Caki2 (cell line): ENCODE results near the gene FILIP1. TPM values are rescaled to one million over a fixed set of nuclear protein-coding genes. Genes with fewer than 3 reads are reported as not detected.
"Not testable (repeated sequence)": the region's sequence is repeated elsewhere in the genome, so short reads cannot be mapped to it uniquely, and the experiment has no call there.

Experiments
- DNase-seq: peaks from one replicate; pipeline ENCODE4 v3.0.0-alpha.2; 2015; ENCODE audit warnings: low read depth
- in situ Hi-C: cut with HindIII; loops from 2 replicates; pipeline ENCODE4 v1.10.0; 2016; ENCODE audit warnings: low sequenced_read_pairs, low pct_unique_long_range_greater_than_20kb, mixed read lengths
- total RNA-seq: library from RNA; depleted of rRNA; stranded (reverse); fragments of >200 nt; shearing (Covaris generic); gene quantifications from 2 replicates; pipeline ENCODE4 v1.2.3, GENCODE V29; 2014; ENCODE audit warnings: low replicate concordance

Gene FILIP1
- total RNA-seq, 1 experiment from 2014 or later = 0.10 TPM

DNA sequence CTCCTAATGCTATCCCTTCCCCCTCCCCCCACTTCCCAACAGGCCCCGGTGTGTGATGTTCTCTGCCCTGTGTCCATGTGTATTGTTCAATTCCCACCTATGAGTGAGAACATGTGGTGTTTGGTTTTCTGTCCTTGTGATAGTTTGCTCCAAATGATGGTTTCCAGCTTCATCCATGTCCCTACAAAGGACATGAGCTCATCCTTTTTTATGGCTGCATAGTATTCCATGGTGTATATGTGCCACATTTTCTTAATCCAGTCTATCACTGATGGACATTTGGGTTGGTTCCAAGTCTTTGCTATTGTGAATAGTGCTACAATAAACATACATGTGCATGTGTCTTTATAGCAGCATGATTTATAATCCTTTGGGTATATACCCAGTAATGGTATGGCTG is 60.8 kb downstream of the FILIP1 start:
- DNase-seq, in situ Hi-C loops: not testable (repeated sequence)

DNA sequence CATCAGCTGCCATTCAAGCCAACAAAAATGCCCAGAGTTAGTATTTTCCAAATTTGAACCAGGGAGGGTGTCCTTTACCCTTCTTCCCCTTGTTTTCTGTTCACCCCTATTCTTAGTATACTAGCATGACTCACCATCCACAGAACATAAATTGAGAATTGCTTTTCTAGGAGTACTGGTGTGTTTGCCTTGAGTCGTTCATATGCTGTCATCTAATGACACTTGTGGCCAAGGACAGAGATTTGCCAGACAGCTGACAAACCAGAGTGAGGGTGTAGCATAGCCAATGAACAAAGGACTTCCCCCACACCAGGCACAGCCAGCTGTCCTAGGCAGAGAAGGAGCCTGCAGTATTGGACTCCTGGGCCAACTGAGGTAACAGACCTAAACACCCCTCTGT is 62.2 kb downstream of the FILIP1 start:
- DNase-seq = peak; percentile 41

DNA sequence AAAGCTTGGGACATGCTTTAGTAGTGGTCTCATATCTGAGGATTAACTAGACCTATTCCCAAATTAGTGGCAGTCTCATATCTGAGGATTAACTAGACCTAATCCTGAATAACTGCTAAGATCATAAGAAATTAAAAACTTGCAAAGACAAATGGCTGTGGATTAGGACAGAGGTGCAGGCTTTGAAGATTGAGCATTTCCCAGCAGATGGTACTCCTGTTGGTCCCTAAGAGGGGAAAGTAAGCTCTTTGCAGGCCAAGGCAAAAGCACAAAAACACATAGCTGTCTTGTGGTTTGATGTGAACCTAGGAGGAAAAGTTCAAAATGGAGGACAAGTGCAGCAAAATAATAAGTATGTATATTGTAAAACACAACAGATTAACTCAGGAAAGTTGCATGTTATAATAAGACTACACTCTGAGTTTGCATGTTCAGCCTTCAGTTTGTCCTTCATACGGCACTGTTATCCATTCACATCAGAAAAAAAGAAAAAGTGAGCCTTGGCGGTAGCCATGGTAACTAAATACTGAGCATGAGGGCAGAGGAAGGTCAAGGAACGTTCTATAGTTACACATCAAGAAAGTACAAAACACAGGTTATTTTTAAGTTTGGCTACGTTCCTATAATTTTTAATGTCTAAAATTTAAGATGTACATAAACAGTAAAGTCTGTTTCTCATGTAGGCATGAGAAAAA is 62.8 kb downstream of the FILIP1 start:
- in situ Hi-C loops = no loop called here
- no peak for DNase-seq

More for the DNA sequence above, 62.2 kb downstream of the FILIP1 start:
- in situ Hi-C loops = no loop called here

DNA sequence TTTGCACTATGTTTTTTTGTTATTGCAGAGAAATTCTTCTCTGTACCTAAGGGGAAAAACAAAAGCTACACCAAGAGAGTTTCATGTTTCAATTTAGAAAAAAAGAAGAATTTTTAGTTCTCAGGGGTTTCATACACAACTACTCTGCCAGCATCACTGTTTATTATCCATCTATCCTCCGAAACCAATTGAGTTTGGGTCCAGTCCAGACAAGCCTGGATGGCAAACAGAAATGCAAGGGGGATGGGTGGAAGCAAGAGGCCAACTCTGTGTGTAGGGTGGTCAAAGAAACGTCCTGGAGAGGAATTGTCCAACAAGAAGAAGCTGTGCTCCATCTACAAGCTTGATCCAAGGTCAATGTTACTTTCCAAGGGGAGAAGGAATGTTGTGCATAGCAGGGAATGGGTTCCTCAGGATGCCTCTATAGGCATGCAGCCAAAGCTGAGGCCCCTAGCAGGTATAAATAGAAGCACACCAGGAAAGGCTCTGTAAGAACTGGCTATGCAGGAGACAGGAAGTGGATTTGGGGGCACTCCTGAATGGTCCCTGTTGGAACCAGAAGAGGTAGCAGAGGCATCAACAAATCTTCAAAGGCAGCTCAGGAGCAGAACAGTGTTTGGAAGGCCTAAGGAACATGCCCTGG is 64.4 kb downstream of the FILIP1 start:
- DNase-seq = no peak
- in situ Hi-C loops = no loop called here

DNA sequence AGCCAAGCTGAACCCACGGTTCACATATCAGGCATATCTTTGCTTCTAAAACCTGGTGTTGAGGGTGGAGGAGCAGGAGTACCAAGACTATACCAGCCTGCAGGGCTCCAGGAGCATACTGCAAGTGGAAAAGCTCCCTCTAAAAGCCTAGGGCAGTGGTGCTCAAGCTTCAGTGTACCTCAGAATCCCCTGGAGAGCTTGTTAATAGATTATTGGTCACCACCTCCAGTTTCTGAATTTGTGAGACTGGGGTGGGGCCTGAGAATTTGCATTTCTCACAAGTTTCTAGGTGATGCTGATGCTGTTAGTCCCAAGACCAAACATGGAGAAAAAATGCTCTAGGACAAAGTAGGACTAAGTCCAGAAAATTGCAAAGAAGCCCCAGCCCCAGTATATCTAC is 65.4 kb downstream of the FILIP1 start:
- DNase-seq = no peak
- in situ Hi-C loops = no loop called here

DNA sequence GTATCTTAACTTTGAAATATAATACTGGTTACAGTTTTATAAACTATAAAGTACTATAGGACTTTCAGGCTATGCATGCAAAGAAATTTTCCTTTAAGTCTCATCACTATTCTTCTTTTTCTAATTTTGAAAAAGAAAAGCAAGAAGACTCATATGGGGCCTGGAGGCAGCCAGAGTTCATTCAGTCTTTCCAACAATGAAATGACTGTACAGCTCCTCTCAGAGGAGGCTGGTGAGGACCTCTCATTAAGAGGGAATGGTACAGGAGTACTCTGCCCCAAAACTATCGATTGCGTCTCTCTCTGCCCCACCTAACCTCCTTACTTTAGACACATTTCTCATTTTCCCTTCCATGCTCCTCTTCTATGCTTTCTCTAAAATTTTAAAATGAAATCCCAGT is 66.3 kb downstream of the FILIP1 start:
- no peak for DNase-seq
- in situ Hi-C loops = no loop called here

DNA sequence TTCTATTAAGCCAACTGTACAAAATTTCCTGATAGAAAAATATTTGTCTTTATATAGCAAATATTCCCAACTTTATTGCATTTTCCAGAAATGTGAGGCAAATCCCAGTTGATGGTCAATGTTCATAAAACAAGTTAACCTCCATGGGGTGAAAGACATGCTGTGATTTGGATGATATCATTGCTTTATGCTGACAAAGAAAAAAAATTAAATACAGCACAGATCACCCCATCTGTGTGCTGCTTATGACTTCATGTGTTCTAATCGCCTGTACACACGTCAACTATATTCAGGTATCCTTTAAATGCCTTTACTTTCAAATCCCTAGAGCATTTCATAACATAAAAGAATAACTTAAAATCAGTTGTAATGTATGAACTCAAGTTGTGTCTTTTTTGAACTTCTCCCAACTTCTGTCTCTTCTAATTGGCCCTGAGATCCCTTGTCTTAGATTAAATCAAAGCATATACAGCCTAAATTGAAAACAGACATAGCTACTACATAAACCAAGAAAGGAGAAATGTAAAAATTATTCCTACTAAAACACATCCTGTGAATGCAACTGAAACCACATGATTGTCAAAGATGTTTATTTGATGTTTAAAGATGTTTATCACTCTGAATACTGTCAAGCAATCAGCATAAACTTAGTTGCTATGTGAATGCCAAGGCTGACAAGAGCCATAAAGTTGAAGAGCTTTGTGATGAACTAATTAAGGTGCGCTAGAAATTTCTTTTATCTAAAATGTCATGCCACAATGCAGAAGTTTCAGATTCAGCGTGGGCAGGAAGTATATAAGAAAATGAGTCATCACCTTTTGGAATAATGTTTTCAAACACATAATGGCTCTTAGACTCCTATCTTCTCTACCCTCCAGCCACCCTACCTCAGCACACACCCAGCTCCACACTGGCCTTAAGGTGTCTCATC is 68.7 kb downstream of the FILIP1 start:
- peak; percentile 24 for DNase-seq
- in situ Hi-C loops = no loop called here

DNA sequence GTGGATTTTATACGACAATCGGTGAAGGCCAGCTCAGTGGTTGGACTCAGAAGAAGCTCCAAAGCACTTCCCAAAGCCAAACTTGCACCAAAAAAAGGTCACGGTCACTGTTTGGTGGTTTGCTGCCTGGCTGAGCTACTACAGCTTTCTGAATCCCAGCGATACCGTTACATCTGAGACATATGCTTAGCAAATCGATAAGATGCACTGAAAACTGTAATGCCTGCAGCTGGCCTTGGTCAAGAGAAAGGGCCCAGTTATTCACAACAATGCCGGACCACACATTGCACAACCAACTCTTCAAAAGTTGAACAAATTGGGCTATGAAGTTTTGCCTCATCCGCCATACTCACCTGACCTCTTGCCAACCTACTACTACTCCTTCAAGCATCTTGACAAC is 70.2 kb downstream of the FILIP1 start:
- in situ Hi-C loops = no loop called here
- no peak for DNase-seq

DNA sequence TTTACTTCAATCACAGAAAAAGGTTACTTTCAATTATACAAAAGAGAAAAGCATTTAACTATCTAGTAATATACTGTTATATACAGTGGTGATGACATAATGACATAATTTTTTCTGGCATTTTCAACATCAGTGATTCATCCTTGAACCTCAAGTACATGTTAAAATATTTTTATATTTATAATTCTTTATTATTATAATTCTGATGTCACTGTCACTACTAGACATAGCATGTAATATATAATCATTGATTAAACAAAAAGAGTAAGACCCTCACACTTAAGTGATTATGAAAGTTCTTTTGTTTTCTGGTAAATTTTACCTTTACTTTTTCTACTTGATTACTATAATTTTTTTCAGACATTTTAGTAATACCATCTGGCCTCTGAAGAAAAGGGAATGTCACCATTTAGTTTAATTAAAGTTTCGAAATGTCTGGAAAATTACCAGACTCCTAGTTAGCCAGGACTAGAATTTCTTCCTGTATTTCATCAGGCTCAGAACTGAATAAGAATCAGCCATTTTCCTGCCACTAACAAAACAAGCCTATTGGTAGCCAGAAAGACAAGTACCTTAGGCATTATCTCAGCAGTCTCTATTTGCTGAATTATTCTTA is 71.5 kb downstream of the FILIP1 start:
- DNase-seq = no peak
- in situ Hi-C loops = no loop called here

DNA sequence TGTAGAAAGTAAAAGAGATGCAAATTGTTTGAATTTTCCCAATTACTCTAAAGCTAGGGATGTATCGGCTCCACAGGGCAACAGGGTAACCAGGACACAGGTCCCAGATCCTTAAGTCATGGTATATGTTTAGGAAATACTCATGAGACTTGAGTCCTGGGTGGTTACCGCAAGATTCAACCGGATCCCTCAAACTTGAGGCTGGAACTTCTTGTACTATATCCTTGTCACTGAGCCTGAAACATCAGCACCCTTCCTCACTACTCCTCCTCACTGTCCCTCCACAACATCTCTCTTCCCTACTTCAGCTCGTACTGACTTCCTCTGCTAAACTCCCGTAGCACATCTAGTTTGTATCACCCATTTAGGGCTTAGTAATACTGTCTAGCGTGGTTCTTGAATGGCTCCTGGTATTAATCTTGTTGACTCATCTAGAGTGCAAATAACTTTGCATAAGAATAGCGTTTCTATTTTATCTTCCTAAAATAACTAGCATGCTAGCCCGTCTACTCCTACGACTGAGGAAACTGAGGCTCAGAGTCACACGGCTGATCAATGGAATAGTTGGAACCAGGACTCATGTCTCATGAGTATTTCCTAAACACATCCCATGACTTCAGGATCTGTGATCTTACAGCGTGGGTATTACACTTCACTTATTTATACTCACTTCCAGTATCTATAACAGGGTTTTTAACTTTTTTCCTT is 72.1 kb downstream of the FILIP1 start:
- no peak for DNase-seq
- in situ Hi-C loops = no loop called here

DNA sequence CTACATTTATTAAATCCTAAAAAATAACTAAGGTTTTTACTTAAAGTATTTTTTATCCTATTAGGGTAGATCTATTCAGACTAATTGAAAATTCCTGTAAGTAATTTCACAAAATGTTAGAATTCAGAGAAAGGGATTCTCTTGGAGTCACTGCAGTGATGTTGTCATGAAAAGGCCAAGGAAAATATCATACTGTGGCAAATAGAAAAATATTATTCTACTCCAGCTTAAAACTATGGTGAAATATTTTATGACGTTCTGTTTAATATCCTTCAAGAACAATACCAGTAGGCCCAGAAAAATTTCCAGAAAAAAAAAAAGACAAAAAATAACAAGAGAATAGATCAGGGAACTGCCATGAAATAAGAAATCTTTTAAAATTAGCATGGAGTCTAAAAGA is 73.6 kb downstream of the FILIP1 start:
- DNase-seq = no peak
- in situ Hi-C loops = no loop called here

DNA sequence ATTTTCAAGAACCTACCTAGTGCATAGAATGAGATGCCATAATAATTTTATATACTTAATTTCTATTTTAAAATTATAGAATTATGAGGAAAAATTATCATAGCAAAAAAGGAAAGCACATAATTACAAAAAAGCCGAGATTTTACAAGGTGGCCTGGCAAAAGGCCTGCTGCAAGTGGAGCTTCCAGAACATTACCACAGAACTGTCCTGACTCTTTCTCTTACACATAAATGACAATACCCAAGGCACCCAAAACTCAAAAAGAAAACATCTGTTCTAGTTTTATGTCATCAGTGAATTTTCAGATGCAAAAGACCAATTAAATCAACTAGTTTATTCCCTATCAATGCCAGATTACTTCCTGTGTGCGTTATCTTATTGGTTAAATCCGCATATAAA is 74.2 kb downstream of the FILIP1 start:
- DNase-seq = no peak
- in situ Hi-C loops = no loop called here

DNA sequence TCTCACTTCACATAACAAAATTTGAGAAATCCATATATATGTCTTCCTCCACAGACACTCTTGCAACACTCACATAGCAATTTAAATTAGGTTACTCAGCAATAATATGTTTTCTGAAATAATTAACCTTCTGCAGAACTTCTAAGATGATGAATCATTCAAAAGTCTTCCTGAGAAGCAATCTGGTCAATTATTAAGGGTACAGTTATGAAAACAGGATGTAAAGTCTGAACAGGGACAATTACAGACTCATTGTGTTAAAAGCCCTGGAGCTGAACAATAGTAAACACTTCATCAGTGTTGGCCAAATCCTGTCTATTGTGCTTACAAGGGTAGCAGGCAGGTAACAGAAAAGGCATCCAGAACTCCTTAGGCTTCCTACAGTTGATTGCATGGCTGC is 75.4 kb downstream of the FILIP1 start:
- in situ Hi-C loops = no loop called here
- DNase-seq = peak; percentile 88

DNA sequence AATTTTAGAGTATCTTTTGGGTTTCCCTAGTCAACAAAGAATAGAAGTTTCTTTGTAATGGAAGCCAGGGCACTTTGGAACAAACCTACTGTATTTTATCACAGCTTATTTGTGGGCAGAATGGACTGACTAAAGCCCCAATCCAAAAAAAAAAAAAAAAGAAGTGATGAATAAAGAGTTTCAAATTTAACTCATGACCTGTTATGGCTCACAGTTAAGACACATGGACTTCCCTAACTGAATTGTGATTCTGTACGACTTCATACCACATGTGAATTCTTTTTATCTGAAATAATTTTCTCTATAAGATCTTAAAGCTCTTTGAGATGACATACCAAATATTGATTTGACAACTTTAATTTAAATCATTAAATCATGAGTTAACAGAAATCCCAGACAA is 77.2 kb downstream of the FILIP1 start:
- no peak for DNase-seq
- in situ Hi-C loops = no loop called here

DNA sequence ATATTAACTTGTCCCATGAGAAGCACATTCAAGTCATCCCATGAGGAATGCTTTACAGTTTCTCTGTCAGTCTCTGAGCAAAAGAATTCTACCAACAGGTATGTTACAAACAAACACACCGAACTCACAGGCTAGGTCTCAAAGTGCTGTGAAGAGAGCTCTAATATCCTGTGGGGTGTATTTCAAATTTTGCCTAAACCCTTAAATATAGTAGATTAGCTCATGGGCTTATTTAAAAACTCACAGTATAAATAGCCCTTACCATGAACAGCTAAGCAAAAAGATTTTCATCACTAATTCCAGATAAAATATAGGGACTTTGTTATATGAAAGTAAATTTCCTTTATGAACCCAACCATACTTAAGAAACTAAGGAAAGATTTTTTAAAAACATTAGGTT is 77.8 kb downstream of the FILIP1 start:
- DNase-seq = no peak
- in situ Hi-C loops = no loop called here

DNA sequence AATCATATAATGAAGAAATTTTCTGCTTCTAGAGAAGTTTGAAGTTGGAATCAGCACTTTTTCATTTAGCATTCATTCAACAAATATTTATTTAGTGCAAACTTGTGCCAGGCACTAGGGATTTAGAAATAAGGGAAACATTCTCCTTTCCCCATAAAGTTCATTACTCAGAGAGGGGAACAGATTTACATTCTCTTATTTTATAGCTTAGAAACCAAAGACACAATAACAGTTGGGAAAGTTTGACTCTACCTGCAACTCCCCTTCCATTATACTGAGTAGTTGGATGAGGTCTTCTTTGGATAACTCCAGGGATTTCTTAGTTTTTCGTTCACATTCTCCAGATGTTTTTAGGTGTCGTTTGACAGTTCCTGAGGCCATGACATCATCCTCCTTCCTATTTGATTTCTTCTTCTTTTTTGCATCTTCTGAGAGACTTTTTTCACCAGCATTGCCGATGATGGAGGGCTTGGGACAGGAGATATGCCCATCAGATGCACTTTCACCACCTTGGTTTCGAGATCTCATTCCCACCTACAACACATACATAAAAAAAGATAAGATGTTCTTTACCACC is 79.1 kb downstream of the FILIP1 start:
- in situ Hi-C loops = no loop called here

DNA sequence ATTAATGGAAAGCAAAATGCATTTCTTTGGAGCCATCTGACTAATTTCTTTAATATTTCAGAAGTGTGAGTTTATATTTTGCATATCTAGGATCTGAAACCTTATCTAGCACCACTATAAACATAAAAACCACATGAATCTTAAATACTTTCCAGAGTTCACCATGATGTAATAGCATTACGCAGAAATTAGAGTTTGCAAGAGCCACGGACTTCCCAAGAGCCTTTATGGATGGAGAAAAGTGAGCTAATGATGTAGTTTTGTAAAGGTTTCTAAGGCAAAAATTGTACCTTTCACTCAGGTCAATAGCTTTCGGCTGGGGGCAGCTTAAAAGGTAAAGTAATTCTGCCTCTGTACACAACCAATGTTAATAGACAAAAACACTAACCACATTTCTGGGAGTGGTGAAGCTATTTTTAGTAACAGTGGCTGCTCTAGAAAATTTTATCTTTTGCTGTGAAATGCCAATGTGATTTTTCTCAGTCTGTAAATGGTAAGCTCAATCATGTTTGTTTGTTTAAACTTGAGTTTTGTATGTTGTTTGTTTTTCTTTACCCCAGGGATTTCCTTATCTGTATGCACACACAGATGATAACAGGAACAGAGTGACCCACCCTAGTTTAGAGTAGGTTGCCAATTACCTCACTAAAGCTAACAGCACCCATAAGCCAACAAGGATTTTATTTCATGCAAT is 80.5 kb downstream of the FILIP1 start:
- peak; percentile 32 for DNase-seq
- in situ Hi-C loops = no loop called here

More for the DNA sequence above, 79.1 kb downstream of the FILIP1 start:
- DNase-seq = no peak
